LHCN-M2 (cell line): ENCODE measurements around the gene DENND2A. TPM values are rescaled to one million over a fixed set of nuclear protein-coding genes. Genes with fewer than 3 reads are reported as not detected.
"Not testable (repeated sequence)": the region's sequence is repeated elsewhere in the genome, so short reads cannot be mapped to it uniquely, and the experiment has no call there.

Experiments used
- DNase-seq: peaks from one replicate; pipeline ENCODE4 v3.0.0-alpha.2; 2012; ENCODE audit warnings: low read depth
- total RNA-seq: library from RNA; depleted of rRNA; stranded (reverse); fragments of >200 nt; gene quantifications from 2 replicates; pipeline ENCODE4 v1.2.3, GENCODE V29; 2014

The DENND2A gene
- total RNA-seq, 1 experiment from 2014 or later, result not detected

DNA sequence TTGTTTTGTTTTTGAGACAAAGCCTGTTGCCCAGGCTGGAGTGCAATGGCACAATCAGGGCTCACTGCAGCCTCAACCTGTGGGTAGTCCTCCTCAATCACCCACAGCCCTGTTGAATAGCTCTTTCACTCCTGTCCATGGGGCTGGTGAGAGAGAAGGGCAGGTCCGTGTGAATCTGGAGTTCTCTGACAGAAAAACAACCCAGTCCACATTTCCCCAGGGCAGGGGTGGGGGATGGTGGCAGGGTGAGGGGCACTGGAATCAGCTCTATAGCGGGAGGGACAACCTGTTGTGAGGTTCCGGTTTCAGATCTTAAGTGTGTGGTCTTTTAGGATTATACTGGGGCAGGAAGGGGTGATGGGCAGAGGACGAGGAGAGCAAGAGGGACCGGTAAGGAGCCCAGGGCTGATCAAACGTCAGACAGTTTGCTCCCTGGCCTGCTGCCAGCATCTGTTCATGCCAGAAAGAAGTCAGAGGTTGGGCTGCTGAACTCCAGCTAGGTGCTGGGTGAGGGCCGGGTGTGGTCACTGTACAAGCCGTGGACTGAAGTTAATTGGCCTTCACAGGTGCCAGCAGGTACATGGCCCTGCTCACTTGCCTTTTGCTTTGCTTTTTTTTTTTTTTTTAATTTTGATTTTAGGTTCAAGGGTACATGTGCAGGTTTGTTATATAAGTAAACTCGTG, 128.2 kb downstream of the DENND2A start:
- DNase-seq, result no peak

DNA sequence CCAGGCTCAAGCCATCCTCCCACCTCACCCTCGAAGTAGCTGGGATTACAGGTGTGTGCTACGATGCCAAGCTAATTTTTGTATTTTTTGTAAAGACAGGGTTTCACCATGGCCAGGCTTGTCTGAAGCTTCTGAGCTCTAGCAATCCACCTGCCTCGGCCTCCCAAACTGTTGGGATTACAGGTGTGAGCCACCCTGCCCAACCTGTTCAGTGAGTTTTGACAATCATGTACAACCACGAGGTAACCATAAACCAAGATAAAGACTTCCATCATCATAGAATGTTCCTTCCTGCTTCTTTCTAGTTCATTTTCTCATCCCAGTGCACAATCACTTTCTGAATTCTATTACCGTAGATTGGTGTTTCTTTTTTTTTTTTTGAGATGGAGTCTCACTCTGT, 130.8 kb downstream of the DENND2A start:
- no peak for DNase-seq

DNA sequence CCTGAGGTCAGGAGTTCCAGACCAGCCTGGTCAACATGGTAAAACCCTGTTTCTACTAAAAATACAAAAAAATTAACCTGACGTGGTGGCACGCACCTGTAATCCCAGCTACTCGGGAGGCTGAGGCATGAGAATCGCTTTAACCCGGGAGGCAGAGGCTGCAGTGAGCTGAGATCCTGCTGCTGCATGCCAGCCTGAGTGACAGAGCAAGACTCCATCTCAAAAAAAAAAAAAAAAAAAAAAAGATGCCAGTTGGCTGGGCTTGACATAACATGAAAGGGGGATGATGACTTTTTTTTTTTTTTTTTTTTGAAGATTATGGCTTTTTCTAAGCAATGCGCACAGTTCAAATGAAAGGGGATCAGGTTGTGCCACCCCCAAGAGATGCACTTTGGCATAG, 133.1 kb downstream of the DENND2A start:
- DNase-seq, result not testable (repeated sequence)

- peak; percentile 82 for DNase-seq
Measured at GRCh38 chr7:140506788-140507464, 133.7 kb downstream of the DENND2A start.

- no peak for DNase-seq
Measured at GRCh38 chr7:140501966-140502365, 138.6 kb downstream of the DENND2A start.

DNA sequence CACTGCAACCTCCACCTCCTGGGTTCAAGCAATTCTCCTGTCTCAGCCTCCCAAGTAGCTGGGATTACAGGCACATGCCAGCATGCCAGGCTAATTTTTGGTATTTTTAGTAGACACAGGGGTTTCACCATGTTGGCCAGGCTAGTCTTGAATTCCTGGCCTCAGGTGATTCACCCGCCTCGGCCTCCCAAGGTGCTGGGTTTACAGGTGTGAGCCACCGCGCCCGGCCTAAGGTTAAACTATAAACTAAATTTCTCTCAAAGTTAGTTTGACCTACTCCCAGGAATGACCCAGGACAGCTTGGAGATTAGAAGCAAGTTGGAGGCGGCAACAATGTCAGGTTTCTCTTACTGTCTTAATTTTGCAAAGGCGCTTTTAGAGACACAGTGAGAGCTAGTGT, 142.8 kb downstream of the DENND2A start:
- not testable (repeated sequence) for DNase-seq

DNA sequence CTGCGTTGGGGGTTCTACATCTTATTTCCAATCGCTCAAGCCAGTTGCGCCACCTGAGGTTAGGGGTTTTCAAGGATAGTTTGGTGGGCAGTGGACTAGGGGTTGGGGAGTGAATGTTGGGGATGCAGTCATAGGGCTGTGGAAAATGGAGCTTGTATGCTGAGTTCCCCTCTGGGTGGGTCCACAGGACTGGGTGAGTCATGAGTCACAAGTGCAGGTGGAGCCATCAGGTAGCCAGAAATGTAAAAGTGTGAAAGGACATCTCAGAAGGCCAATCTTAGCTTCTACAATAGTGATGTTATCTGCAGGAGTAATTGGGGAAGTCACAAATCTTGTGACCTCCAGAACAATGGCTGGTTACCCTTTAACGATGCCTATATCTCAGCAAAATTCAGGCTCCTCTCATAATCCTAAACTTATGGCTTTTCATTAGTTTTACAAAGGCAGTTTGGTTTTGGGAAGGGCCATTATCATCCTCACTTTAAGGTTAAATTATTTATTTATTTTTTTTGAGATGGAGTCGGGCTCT, 143.3 kb downstream of the DENND2A start:
- DNase-seq, result no peak

GRCh38 chr7:140495514-140496097, 145.0 kb downstream of the DENND2A start:
- no peak for DNase-seq

GRCh38 chr7:140494867-140495266, 145.7 kb downstream of the DENND2A start:
- no peak for DNase-seq

DNA sequence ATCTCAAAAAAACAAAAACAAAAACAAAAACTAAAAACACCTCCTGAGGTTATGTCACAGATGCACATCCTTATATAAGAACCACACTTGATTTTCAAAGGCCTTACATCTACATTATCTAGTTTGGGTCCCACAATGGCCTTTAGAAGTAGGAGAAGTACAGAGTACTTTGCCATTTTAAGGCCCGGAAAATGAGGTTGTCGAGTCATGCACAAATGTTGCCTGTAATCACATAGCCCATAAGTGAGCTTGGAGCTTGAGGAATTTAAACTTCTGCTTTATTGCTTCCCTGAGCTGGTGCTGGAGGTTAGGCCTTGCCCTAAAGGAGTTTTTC, 151.6 kb downstream of the DENND2A start:
- DNase-seq, result no peak

DNA sequence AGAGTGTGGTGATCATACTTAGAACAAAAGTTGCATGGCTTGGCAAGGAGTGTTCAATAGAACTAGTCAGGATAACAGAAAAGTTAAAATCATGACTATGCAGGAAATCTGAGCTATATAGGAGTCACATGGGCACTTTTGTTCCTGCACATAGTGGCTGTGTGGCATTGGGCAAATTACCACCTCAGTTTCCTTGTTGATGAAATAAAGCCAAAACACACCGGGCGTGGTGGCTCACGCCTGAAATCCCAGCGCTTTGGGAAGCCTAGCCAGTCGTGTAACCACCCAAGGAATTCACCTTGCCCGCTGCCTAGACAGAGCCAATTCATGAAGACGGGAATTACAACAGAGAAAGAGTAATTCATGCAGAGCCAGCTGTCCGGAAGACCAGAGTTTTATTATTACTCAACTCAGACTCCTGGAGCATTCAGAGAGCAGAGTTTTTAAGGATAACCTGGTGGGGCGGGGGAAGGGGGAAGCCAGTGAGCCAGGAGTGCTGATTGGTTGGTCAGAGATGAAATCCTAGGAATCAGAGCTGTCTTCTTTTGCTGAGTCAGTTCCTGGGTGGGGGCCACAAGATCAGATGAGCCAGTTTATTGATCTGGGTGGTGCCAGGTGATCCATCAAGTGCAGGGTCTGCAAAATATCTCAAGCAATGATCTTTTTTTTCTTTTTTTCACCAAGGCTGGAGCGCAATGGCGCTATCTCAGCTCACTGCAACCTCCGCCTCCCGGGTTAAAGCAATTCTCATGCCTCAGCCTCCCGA, 154.9 kb downstream of the DENND2A start:
- DNase-seq, result no peak

DNA sequence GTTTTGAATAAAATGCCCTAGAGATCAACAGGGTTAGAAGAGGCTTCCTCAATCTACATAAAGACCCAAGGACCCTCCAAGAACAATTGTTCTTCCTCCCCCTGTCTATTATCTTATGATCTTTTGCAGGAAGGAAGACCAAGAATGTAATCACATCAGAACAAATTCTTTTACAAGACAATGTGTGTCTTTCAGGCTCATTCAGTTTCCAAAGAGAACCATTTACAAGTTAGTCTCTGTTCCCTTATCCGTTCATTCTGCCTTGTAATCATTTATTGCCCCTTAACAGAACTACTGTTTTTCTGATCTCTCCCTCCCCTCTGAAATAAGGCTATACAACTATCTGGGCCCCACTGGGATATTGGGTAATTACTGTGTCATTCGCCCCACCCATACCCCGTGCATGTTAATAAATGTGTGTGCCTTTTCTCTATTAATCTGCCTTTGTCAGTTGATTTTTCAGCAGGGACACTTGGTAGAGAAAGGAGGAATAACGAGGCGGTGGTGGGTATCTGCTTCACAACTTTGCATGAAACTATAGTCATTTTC, 155.6 kb downstream of the DENND2A start:
- no peak for DNase-seq

- DNase-seq, result no peak
Measured at GRCh38 chr7:140484479-140484878, 156.1 kb downstream of the DENND2A start.

DNA sequence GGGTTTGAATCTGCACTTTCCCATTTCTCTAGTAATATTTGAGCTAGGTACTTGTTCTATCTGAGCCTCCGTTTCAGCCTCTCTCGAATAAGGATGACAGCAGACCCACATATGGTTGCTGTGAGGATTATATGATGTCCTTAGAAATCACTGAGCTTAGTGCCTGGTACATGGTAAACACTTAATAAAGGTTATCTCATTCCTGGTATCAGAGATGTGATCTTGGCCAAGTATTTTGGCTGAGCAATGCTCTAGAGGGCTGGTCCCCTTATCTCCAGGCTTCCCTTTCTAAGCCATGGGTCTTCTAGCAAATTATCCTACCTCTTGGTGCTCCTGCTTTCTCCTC, 160.9 kb downstream of the DENND2A start:
- no peak for DNase-seq

DNA sequence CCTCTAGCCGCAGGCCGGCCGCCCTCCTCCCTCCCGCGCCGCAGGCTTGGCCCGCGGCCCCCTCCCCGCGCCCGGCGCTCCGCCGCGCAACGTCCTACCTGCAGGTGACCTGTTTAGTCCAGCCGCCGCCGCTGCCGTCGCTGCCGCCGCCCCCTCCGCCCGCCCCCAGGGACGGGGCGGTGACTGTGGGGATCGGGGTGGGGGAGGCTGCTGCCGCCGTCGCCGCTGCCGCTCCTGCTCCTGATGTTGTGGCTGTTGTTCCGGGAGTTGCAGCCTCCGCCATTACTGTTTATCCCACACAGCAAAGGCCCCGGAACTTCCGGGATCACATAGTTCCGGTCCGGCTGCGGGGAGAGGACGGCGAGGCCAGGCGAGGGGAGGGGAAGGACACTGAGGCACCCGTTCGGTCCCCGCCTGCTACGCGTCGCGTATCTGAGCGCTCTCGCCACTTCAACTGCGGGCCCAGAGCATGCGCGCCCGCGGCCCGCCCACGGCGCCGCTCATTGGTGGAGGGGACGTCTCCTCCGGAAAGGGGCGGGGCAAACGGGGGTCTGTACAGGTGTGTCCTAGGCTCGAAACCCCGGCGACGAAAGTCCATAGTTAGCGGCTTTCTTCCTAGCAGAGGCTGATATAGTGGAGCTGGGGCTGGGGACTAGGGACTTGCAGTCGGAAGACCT, 161.4 kb downstream of the DENND2A start, which contains the start of gene MKRN1:
MKRN1 (minus strand) TSS at position 444 of the 677 bp plus-strand sequence; CDS start at position 283, 161 bp downstream.
- DNase-seq, result peak; percentile 91

DNA sequence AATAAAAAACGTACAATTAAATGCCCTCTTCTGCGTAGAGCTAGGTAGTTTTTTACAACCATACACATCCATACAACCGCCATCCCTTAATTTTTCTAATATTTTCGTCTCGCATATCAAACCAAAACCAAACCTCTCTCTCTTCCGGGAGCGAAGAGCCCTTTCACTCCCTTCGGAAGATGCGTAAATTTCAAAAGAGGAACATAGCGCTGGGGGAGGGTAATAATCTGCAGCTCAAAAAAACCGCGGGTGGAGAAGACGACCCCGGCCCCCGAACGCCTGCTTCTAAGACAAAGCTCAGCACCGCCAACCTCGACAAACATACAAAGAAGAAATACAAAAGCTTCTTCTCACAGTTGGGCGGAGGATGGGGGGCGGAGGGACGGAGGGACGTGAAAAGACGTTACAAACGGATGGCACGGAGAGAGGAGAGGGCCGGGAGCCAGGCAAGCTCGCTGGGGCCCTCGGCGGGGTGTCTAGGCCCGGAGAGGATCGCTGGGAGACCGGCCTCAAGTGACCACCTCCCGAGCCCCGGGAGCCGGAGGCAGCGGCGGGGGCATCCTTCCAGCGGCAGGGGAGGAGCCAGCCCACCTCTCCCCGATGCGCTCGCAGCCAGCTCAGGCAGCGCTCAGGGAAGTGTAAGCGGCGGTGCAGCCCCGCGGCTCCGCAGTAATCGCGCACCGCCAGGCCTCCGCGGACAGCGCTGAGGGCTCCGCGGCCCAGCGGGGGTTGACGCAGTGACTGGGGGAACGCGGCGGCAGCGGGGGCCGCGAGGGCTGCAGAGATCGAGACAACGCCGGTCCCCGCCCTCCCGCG, 162.2 kb downstream of the DENND2A start:
- DNase-seq, result peak; percentile 34

DNA sequence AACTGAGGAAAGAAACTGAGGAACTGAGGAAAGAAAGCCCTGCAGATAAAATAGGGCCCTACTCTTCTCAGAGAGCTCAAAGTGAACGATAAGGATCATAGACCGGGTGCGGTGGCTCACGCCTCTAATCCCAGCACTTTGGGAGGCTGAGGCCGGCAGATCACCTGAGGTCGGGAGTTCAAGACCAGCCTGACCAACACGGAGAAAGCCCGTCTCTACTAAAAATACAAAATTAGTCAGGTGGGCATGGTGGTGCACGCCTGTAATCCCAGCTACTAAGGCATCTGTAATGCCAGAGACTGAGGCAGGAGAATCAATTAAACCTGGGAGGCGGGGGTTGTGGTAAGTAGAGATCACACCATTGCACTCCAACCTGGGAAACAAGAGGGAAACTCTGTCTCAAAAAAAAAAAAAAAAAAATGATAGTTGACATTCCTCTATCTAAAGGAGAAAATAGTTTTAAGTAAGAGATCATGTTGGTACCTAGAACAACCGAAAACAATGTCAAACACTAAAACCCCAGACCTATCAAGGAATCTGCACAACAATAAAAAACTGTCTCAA, 163.8 kb downstream of the DENND2A start:
- DNase-seq, result no peak

DNA sequence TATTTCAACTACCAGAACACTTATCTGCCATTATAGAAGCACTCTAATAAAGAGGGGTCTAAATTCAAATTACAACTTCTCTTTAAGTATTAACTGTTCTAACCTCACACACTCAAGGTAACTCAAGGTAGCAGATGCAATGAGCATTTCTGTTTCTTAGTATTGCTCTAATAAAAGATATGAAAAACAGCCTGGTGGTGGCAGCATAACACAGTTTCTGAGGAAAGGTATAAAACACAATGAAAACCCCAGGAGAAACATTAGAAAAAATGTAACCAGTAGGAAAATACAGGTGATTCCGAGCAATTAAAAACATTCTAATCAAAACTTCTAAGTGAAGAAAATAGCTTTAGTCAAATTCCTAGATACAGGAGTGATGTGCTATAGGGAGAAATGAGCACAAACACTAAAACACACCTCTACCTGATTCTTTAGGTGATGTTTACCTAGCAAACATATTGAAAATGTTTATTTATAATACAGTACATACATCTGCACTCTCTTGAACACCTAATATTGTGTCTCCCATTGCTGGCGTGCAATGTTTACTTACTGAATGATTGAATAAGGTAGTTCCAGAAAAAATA, 164.8 kb downstream of the DENND2A start:
- DNase-seq, result peak; percentile 42
